NCI-H128 (cell line): ENCODE data around the gene PROSER3.
A peak's percentile ranks its signal among the peaks of the same experiment; 100 is the strongest.

Source experiments
- DNase-seq: peaks from one replicate; lab custom pipeline; 2025; ENCODE audit not compliant: unreplicated experiment; lab: John Stamatoyannopoulos, UW

Gene PROSER3

GRCh38 chr19:35738021-35738886, 19.7 kb upstream of the PROSER3 start:
- DNase-seq, result no peak

GRCh38 chr19:35738887-35739229, 19.1 kb upstream of the PROSER3 start:
- no peak for DNase-seq

GRCh38 chr19:35739275-35740107, 18.5 kb upstream of the PROSER3 start:
- no peak for DNase-seq

- no peak for DNase-seq
Measured at GRCh38 chr19:35740108-35740422, 17.9 kb upstream of the PROSER3 start.

- DNase-seq, result peak; percentile 96
Measured at GRCh38 chr19:35740423-35741202, 17.4 kb upstream of the PROSER3 start.

GRCh38 chr19:35741203-35741515, 16.8 kb upstream of the PROSER3 start:
- DNase-seq, result no peak

- no peak for DNase-seq
Measured at GRCh38 chr19:35742121-35742724, 15.8 kb upstream of the PROSER3 start, which contains the start of gene IGFLR1. TSS of gene IGFLR1 (minus strand) at chr19:35742452. CDS start at chr19:35741180, 1,272 bp downstream.

GRCh38 chr19:35743640-35744429, 14.1 kb upstream of the PROSER3 start:
- no peak for DNase-seq

GRCh38 chr19:35744430-35745327, 13.3 kb upstream of the PROSER3 start:
- peak; percentile 89 for DNase-seq

GRCh38 chr19:35745328-35746086, 12.5 kb upstream of the PROSER3 start, which contains the start of the genes PSENEN and U2AF1L4:
TSS of gene PSENEN (plus strand) at chr19:35745651. CDS start at chr19:35745931, 280 bp downstream.
TSS of gene U2AF1L4 (minus strand) at chr19:35745418. CDS start at chr19:35745391, 27 bp downstream.
- DNase-seq, result peak; percentile 98

- no peak for DNase-seq
Measured at GRCh38 chr19:35746087-35746462, 11.9 kb upstream of the PROSER3 start.

- DNase-seq, result no peak
Measured at GRCh38 chr19:35746531-35746930, 11.4 kb upstream of the PROSER3 start.

GRCh38 chr19:35748106-35749020, 9.6 kb upstream of the PROSER3 start, which contains the start of gene LIN37:
TSS of gene LIN37 (plus strand) at chr19:35748576. CDS start at chr19:35748725, 149 bp downstream.
- DNase-seq, result peak; percentile 98

GRCh38 chr19:35750167-35750566, 7.8 kb upstream of the PROSER3 start:
- no peak for DNase-seq

- no peak for DNase-seq
Measured at GRCh38 chr19:35751839-35752745, 5.9 kb upstream of the PROSER3 start.

GRCh38 chr19:35752746-35753350, 5.1 kb upstream of the PROSER3 start:
- DNase-seq, result no peak
